HG03571 (cell line): Measurements from ENCODE around the gene SLC44A4.

ENCODE experiments used
- ATAC-seq: cut with Tn5 transposase; IDR thresholded peaks from one replicate; pipeline ENCODE4 v1.9.1; 2021; ENCODE audit not compliant: unreplicated experiment

Gene SLC44A4

DNA sequence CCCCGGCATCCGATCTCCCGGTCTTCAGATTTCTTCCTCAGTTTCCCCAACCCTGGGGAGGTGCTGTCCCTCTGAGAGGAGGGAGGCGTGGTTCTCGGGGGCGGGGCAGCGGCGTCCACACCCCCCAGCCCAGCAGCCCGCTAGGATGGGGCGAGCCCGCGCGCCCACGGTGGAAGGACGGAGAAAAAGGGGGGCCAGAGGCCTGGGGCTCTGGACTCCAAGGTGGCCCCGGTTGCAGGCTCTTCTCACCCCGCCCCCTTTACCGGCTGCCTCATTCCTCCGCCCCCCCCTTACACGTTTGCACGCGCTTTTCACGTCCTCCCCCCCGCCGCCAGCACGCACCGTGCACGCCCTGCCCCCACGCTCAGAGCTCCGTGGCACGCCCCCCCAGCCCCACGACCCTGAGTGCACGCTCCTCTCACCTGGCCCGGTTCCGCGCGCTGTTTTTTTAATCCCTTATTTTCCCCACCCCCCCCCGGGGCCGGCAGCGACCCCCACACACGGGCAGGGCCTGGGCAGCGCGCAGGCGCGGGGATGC lies 22.7 kb upstream of the SLC44A4 start:
- no peak for ATAC-seq

DNA sequence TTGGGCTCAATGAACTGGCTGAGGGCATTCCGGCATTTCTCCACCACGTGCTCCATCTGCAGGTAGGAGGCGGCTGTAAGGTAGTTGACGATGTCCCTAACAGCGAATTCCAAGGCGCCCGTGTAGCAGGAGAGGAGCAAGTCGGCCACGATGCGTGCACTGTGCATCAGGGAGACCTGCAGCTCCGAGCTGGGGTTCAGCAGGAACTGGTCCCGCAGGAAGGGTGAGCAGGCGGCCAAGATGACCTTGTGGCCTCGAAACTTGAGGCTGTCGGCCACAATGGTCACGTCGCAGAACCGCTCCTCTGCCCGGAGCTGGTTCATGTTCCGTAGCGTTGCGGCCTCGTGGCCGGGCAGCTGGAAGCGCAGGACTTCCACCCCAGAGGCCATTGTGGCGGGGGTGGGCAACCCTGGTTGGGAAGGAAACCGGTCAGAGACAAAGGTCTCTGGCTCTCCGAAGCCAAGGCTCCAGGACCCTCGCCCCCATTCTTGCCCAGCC lies 22.2 kb upstream of the SLC44A4 start:
- ATAC-seq = no peak

DNA sequence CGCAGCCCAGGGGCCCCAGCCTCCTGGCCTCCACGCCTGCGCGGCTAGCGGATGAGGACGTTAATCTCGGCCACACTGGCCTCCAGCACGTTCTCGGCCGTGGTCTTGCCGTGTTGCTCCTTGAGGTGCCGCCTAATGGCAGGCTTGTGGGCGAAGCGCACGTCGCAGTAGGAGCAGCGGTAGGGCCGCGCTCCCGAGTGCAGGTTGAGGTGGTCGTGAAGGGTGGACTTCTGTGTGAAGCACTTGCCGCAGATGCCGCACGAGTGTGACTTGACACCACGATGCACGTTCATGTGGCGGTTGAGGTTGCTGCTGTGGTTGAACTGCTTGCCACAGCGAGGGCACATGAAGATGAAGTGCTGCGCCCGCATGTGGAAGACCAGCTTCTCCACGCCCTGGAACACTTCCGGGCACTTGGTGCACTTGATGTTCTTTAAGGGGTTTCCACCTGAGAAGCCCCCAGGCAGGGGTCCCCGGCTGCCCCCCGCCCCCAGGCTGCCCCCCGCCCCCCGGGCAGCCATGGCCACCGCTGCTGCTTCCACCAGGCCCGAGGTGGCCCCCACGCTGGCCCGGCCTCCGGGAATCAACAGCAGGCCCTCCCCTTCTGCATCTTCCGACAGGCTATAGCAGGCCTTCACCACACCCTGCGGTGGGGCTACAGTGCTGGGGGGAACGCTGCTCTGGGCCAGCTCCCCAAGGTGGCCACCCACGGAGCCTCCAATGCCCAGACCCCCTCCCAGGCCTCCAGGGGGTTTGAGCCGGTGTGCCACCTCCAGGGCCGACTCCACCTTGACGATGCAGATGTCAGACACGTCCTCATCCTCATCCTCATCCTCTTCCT lies 21.3 kb upstream of the SLC44A4 start:
- ATAC-seq = no peak

DNA sequence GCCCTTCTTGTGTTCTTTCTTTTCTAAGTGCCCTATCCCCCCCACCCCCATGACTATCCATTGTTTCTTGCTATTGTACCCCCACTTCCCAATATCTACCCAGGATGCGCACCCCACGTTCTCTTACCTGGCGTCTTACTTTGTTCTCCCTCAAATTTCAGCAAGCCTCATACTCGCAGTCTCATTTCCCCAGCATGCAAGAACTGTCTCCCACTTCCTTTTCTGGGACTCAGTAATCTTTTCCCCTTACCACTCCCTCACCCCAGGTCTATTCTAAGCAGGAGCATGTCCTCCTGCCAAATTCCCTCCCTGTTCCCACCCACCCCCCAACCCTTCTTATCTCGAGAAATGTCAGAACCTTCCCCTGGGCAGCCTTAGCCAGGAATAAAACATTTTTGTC lies 20.4 kb upstream of the SLC44A4 start:
- ATAC-seq = no peak

DNA sequence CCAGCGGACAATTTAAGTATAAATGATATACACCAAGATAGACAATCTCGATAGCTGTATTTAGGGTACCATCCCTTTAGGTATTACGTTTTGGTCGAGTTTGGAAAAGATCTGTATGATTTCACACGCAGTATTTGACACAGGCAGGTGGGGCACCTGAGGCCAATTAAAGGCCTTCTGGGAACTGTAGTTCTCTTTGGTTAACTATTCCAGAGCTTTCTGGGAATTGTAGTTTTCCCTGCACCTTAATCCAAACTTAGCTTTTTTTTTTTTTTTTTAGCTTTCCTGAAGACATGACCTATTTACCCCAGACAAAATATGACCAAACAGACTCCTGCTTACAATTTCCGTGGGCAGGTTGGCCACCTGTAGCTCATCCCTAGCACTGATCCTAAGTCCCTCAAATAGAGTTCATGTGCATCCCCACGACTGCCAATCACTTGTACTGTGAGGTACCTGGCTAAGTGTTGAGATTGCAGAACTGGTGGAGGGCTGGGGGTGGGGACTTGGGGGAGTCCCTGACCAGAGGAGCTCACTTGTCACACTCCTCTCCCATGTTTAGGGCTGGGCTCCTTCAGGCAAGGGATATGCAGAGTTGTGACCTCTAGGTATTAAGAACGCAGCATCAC lies 19.7 kb upstream of the SLC44A4 start:
- no peak for ATAC-seq

DNA sequence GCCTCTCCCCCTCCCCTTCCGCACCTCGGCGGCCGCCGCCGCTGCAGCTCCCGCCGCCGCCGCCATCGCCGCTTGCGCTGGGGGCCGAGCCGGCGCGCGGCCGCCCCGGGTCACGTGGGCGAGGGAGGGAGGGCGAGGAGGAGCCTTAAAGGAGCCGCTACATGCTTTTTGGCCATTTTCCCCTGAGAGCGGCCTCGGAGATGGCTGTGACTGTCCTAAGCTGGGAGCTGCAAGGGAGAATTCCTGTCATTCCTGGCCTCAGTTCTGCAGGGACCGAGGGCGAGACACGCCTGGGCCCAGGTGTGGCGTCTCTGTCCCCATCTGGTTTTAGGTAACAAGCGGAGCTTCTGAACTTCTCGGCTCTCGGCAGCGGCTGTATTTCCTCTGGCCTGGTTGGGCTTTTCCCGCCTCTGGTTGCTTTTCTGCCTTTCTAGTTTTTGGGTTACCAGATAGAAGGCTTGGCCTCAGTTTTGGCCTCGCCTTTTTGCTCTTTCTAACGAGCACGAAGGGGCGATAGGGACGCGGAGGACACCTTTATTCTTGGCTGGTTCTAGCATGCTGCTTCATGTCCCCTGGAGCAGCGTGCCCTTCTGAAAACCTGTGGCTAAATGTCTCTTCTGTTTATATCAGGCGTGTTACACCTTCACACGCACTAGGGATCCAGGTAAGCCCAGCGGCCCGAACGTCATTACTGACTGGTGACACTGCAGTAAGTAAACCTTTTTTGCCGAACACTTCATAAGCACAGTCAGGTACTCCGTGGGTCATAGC lies 19.0 kb upstream of the SLC44A4 start, which contains the start of gene EHMT2:
EHMT2 (minus strand) TSS at position 87 of the 771 bp plus-strand sequence; CDS start at position 66, 21 bp downstream.
- peak; percentile 44 for ATAC-seq

DNA sequence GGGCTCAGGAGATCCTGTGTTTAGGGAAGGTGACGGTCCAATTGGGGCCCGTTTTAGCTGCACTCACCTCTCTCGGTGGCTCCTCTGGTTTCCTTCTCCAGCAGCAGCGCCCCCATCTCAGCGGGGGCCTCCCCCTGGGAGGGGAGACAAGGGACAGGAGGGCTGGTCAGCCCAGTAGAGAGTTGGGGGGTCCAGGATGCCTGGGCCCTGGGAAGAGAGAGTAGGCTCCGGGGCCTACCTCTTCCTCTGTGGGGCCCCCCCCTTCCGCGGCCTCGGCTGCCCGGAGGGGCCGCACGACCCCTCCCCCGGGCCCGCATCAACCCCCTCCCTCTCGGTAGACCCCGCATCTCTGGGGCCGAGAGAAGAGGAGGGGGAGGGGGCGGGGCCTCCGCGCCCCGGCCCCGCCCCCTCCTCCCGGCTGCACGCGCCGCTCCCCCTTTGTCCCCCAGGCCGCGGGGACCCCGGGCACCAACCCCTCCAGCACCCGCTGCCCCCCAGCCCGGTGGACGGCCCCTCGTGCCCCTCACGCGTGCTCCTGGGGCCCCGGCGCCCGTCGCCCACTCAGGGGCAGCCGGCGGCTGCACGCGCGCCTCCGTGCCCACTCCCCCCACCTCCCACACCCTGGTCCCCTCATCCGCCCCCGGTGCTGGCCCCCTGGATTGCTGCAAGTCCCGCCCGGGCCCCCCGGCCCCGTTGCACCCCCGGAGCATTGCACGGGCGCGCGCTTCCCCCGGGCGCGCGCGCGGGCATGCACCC lies 18.2 kb upstream of the SLC44A4 start:
- no peak for ATAC-seq

DNA sequence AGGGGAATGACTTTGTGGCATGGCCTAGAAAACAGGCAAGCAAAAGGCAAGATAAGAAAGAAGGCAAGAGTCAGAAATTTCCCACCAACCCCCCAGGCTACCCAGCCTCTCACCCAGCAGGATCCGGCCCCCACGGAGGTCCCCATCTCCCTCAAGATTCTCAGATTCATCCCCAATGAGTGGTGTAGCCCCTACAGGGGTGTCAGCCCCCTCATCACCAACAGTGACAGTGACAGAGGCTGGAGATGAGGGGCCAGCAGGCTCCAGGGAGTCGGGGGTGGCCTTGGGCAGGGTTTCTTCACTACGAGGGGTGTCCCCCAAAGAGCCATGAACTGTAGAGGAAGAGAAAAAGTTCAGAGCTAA lies 17.7 kb upstream of the SLC44A4 start:
- no peak for ATAC-seq

DNA sequence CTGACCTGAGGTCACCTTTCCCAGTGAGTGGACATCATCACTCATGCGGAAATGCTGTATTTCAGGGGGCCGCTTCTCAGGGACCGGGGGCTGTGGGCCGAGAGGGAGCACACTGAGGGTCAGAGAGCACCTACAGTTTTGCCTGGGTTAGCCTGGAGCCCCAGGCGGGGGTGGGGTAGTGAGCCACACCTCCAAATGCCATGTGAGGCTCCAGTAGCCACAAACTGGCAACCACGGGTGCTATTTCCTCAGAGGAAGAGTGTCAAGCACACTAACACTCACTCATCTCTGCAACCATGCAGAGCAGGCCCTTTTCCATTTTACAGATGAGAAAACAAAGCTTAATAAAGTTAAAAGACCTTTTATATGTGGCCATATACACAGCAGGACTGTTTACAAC lies 14.0 kb upstream of the SLC44A4 start:
- no peak for ATAC-seq

DNA sequence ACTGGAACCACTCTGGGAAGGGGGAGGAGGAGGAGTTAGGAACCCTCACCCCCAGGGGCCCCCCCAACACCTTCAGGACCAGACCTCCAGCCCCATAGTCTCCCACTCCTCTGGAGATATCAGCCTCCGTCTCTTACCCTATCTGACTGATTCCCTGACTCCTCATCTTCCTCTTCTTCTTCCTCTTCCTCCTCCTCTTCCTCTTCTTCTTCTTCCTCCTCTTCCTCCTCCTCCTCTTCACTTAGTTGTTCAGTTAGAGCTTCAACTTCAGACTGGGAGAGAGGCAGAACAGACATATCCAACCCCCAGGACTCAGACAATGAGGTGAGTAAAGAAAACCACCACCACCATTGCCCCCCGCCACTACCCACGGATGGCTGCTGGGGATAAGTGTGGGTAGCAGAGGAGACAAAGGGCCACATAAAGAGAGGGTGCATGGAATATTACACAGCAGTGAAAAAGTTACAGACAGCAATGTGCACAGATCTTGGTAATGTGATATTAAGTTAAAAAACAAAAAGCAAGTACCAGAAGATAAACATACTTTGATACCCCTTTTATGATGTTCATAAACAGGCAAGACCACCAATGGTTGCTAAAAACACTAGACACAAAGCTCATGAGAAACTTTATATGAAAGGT lies 10.7 kb upstream of the SLC44A4 start:
- ATAC-seq = no peak

DNA sequence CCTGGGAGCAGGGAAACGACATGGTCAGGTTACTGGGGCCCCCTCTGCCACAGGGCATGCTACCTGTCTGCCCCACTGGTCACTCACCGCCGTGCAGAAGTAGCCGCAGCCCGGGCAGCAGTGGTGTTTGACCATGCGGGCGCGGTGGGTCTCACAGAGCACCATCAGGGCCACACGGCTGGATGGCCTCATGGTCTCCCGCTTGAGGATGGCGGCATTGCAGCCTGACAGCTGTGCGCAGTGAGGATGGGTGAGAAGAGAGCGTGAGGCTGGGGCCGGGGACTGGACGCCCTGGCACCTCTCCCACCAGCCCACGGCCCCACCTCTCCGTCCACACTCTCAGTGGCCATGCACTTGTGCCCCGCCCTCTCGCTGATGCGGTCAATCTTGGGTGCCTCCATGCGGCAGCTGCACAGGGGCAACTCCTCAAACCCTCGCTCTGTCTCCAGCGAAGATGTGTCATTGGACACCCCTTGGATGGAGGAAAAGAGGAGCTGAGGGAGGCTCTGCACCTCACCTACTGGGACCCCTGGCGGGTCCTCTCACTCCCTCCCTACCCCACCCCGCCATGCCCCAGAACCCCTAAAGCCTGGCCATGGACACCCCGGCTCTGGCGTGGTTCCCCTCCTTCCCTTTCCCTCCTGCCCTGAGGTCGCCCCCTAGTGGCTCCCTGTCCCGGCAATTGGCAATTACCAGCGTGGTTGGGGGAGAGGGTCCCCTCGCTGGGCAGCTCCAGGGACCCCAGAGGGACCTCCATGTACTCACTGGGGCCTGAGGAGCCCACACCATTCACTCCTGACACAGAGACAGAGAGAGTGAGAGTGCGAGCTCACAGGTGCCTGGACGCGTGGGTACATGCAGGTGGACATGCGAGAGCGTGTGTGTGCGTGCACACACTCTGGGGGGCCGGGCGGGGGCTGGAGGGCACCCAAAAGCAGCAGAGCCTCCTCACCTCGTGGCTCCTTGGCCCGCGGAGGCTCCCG lies 9.8 kb upstream of the SLC44A4 start:
- ATAC-seq = no peak

DNA sequence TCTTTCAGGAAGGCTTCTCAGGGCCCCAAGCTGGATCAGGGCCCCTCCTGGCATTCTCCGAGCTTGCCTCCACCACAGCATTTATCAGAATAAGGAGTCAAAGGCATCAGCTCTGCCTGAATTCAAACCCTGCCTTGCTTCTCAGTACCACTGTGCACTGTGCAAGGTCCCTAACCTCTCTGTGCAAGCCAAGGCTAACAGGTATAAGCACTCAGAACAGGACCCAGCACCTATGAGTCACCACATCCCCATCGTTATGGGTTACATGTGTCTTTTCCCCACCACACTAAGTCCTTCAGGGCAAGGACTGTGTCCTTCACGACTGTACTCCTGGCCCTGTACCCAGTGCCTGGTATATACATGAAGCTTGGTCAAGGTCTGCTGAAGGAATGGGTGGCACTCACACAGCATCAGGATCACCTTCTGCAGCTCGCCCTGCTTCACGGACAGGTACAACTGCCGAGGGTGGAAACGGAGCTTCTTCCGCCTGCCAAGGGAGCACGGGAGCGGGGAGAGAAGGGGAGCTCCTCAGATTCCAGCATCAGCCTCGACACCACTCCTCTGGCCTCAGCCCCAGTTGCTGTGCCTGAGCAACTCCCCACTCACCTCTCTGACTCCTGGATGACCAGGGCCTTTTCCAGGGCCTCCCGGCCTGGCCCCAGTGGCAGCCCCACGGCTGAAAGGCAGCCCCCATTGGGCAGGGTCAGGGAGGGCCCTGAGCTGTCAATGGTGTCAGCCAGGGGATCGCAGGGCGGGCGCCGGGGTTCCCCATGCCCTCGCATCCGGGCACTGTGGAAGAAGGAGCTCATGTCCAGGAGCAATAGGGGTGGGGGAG lies 8.6 kb upstream of the SLC44A4 start:
- ATAC-seq = no peak

DNA sequence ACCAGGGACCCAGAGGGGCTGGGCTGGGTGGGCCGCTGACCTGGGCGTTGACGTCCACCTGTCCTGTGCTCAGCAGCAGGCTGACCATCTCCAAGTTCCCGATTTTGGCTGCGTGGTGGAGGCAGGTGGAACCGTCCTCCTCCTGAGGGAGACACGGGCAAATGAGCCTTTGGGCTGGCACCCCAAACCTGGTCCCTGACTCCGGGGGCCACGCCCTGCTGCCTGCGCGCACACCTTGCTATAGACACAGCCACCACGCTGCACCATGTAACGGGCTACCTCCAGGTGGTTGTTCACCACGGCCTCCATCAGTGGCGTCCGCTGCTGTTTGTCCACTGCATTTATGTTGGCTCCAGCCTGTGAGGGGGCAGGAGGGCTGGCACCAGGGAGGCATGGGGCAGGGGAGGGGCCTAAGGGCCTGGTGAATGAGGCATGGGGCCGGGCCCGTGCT lies 7.8 kb upstream of the SLC44A4 start:
- ATAC-seq = no peak

DNA sequence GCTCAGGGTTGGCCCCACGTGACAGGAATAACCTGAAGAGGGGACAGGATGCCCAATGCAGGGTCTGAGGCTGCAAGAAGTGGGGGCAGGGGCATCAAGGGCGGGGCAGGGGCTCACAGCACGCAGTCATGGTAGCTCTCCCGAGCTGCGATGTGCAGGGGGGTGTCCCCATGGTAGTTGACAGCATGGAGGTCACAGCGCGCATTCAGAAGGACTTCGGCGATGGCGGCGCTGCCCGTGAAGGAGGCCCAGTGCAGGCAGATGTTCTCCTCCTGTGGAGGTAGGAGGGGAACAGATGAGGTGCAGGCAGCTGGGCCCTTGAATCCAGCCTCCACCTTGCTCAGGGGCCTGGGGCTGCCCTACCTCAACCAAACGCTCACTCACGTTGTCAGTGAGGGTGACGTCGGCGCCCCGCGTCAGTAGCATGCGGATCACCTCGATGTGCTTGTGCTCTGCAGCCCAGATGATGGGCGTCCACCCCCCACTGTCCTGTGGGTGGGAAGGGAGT lies 5.8 kb upstream of the SLC44A4 start:
- ATAC-seq = no peak

DNA sequence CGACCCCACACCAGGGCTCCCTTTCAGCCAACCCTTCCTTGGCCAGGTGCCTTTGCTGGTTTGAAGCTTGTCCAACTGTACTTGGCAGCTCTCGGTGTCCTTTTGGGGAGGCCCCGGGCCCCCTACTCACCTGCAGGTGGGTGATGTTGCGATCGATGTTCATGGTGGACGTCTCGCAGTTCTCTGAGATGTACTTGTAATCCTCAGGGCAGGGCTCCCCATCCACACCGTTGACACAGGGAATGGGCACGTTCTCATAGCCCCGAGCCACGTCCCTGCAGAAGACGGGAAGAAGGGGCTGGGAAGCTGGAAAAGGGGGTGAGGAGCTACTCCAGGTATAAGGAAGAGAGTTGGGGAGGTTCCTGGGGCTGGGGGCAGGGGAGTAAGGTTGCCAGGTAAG lies 4.9 kb upstream of the SLC44A4 start:
- ATAC-seq = no peak

DNA sequence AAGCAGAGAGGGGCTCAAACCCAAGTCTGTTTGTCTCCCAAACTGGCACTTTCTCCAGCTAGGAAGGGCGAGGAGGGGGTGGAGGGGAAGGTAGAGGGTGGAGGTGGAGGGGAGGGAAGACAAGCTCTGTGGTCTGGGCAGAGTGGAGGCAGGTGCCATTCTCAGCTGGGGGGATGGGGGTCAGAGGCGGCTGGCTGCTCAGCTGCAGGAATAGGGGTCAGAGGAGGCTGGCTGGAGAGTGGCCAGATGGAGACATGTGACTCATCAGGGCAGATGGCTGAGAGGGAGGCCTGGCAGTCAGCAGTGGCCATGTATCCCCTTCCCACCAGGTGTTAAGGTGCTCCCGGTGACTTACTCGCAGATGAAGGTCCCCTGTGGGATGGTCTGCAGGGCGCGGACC lies 3.5 kb upstream of the SLC44A4 start:
- ATAC-seq = no peak

DNA sequence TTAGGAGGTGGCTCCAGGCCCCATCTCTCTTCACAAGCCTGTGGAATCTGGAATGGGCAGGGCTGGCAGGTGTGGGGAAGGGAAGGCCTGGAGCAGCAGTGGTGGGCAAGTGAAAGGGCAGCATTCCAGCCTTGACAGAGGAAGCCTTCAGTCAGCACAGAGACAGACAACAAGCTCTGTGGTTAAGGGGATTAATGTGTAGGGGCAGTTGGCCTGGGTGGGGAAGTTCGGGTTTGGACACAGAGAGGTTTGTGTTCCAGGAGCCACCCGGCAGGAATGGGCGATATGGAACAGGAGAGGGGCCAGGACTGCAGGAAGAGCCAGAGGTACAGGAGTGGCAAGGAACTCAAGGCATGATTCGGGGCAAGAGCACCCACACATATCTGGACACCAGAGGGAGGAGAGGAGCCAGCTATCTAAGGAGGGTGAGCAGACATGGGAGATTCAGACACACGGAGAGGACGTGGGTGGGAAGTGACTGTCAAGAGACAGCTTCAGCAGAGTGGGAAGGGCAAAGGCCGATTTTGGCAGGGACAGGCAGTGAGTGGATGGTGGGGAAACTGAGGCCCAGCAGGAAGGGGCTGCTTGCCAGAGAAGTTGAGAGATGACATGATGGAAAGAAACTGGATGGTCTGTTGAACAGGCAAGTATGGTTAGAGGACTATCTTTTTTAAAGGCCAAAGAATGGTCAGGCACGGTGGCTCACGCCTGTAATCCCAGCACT lies 2.5 kb upstream of the SLC44A4 start:
- ATAC-seq = no peak
